Smooth muscle cell (in vitro differentiated cells): ENCODE results near the gene DCP1B. TPM values are rescaled to one million over a fixed set of nuclear protein-coding genes. Genes with fewer than 3 reads are reported as not detected.

Experiments
- DNase-seq: peaks from one replicate; lab custom pipeline; 2025; ENCODE audit not compliant: unreplicated experiment; lab: John Stamatoyannopoulos, UW
- H2AFZ ChIP-seq: fragments of 200-600 bp; sonication (generic); 2 replicates; pipeline ENCODE4 v1.6.0; 2016; ENCODE audit warnings: antibody characterized with exemption, low read depth, mild to moderate bottlenecking
- H3F3A ChIP-seq: fragments of 200-600 bp; sonication (generic); 2 replicates; pipeline ENCODE4 v1.6.0; 2017; ENCODE audit warnings: antibody characterized with exemption, low read depth
- H3K27ac ChIP-seq: fragments of 200-600 bp; sonication (generic); 2 replicates; pipeline ENCODE4 v1.5.1; 2016; ENCODE audit warnings: low read depth, mild to moderate bottlenecking
- H3K27me3 ChIP-seq: fragments of 200-600 bp; sonication (generic); 2 replicates; pipeline ENCODE4 v1.6.1; 2016; ENCODE audit warnings: low read depth, mild to moderate bottlenecking
- H3K36me3 ChIP-seq: fragments of 200-600 bp; sonication (generic); 2 replicates; pipeline ENCODE4 v1.5.1; 2016; ENCODE audit warnings: low read depth
- H3K4me1 ChIP-seq: fragments of 200-600 bp; sonication (generic); 2 replicates; pipeline ENCODE4 v1.5.1; 2016; ENCODE audit warnings: low read depth
- H3K4me2 ChIP-seq: fragments of 200-600 bp; sonication (generic); 2 replicates; pipeline ENCODE4 v1.6.0; 2016; ENCODE audit warnings: mild to moderate bottlenecking
- H3K4me3 ChIP-seq: fragments of 200-600 bp; sonication (generic); 2 replicates; pipeline ENCODE4 v1.5.1; 2016; ENCODE audit warnings: mild to moderate bottlenecking
- H3K79me2 ChIP-seq: fragments of 200-600 bp; sonication (generic); 2 replicates; pipeline ENCODE4 v1.6.0; 2016; ENCODE audit warnings: low read depth, mild to moderate bottlenecking
- H3K9ac ChIP-seq: fragments of 200-600 bp; sonication (generic); 2 replicates; pipeline ENCODE4 v1.6.0; 2016; ENCODE audit warnings: low read depth
- H3K9me3 ChIP-seq: fragments of 200-600 bp; sonication (generic); replicated peaks from 2 replicates; pipeline ENCODE4 v1.5.1; 2016; ENCODE audit warnings: low read depth
- H4K20me1 ChIP-seq: fragments of 200-600 bp; sonication (generic); 2 replicates; pipeline ENCODE4 v1.6.0; 2016; ENCODE audit warnings: low read depth
- WGBS: methylation state at CpG from one replicate; pipeline ENCODE4 v1.1.7; 2016; ENCODE audit warnings: low lambda C conversion rate; 5-methylcytosine and 5-hydroxymethylcytosine counted together
- polyA plus RNA-seq: library from polyadenylated mRNA; unstranded; fragments of >200 nt; fragmentation: Nextera tagmentation; extraction: Ambion mirVana; gene quantifications from 2 replicates; pipeline ENCODE4 v1.2.1, GENCODE V29; 2016
- total RNA-seq: library from RNA; depleted of rRNA; stranded (reverse); fragments of >200 nt; gene quantifications from 2 replicates; pipeline ENCODE4 v1.2.3, GENCODE V29; 2014
- TF ChIP-seq, protein P1 (sequence below): fragments of 200-600 bp; sonication (generic); IDR thresholded peaks from 2 replicates; pipeline ENCODE4 v1.5.1; 2017; ENCODE audit warnings: borderline replicate concordance, mild to moderate bottlenecking, antibody characterized with exemption; ENCODE audit not compliant: insufficient read depth, poor library complexity, severe bottlenecking

The DCP1B gene
- total and polyA plus RNA-seq, 2 experiments from 2014 or later, result 34.9 to 38.1 TPM

DNA sequence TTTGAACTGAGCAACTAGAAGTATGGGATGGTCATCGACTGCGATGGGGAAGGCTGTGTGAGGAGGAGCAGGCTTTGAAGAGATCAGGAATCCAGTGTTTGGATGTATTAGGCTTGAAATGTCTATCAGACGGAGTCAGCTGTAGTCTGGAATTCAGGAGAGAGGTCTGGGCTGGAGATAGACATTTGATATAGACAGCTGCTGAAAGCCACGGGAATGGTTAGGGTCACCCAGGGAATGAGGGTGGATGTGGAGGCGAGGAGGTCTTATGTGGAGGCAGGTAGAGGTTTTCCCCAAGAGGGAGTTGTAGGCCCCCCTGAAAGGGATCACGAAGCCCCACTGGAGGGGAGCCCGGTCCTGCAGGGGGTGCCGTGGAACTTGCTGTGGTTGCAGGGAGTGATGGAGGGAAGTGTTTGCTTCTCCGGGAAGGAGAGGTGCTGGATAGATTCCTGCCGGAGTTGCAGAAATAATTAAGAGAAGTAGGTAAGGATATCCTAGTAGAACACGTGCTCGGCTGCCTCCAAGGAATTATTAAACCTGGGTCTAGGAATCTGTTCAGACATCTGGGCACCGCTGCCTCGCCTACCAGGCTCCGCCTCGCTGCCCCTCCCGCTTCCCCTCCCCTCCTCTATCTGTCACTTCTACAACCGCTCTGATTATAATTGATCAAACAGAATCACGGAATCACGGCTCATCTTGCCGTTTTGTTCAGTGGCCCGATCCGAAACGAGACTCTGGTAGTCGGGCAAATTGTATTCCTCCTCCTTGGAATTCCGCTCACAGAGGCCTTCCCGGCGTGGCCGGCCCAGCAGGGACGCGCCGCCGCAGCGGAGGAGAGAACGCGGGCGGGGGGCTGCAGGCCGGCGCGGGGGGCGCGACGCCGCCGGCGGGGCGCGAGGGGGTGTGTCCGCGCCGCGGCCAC lies 47.7 kb upstream of the DCP1B start:
- no peaks in the 10 kb centered on the region for H3K36me3 ChIP-seq
- peaks cover 5% of the 10 kb centered on the region for H3K27me3 ChIP-seq
- peak overlapping the region; percentile 86 for H3K4me2 ChIP-seq
- H3K4me1 ChIP-seq, result no peaks in the 10 kb centered on the region
- peaks cover 3% of the 10 kb centered on the region for H3F3A ChIP-seq
- peaks cover 7% of the 10 kb centered on the region for H4K20me1 ChIP-seq
- H3K9ac ChIP-seq, result no peak overlapping the region
- peak overlapping the region; percentile 79 for H2AFZ ChIP-seq
- no peak for DNase-seq
- 10% methylated on average over 47 of the region's 52 CpGs for WGBS
- TF ChIP-seq, protein P1, sequence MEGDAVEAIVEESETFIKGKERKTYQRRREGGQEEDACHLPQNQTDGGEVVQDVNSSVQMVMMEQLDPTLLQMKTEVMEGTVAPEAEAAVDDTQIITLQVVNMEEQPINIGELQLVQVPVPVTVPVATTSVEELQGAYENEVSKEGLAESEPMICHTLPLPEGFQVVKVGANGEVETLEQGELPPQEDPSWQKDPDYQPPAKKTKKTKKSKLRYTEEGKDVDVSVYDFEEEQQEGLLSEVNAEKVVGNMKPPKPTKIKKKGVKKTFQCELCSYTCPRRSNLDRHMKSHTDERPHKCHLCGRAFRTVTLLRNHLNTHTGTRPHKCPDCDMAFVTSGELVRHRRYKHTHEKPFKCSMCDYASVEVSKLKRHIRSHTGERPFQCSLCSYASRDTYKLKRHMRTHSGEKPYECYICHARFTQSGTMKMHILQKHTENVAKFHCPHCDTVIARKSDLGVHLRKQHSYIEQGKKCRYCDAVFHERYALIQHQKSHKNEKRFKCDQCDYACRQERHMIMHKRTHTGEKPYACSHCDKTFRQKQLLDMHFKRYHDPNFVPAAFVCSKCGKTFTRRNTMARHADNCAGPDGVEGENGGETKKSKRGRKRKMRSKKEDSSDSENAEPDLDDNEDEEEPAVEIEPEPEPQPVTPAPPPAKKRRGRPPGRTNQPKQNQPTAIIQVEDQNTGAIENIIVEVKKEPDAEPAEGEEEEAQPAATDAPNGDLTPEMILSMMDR, result no peak
- H3K27ac ChIP-seq, result no peak overlapping the region
- no peaks in the 10 kb centered on the region for H3K79me2 ChIP-seq
- H3K9me3 ChIP-seq, result no peaks in the 10 kb centered on the region
- peak overlapping the region; percentile 53 for H3K4me3 ChIP-seq

DNA sequence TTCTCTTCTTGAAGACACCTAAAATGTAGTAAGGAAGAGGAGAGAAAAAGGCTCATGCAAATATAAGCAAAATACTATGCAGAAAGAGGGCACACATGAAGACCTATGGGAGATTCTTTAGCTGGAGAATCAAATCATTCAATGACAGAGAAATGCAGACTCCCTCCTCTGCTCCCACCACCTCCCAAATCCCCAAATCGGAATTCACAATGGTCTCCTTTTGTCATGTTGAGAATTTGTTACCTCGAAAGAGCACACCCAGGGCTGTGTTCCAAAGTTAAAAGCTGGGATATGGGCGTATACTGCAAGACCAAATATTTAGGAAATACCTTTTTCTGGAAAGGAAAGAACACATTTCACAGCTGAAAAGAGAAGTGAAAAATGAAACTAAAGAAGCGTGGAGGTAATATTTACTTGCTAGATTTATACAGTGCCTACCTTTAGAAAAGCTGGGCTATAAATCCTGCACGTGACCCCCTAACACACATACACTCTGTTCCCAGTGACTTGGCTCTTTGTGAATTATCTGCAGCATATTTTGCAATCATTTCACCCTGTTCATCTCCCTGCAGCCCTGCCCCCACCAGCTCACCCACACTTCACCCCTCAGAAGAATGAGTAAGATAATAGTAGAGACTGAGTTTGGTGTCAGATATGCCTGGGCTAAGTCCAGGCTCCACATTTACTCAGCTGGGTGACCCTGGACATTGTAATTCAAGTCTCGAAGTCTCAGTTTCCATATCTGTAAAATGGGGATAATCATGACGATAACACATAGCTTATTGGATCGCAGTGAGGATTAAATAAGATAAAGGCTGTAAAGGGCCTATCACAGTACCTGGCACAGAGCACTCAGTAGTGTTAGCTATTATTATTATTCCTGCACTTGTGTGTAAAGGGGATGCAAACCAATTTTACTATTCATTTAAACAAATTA lies 45.6 kb upstream of the DCP1B start:
- no peaks in the 10 kb centered on the region for H3K36me3 ChIP-seq
- no peaks in the 10 kb centered on the region for H3K79me2 ChIP-seq
- TF ChIP-seq, protein P1, result no peak
- no peak overlapping the region for H3K9ac ChIP-seq
- H4K20me1 ChIP-seq, result peaks cover 2% of the 10 kb centered on the region
- H3K4me1 ChIP-seq, result no peaks in the 10 kb centered on the region
- WGBS, result 80% methylated on average over 8 of the region's 8 CpGs
- peaks cover 3% of the 10 kb centered on the region for H3F3A ChIP-seq
- H3K27me3 ChIP-seq, result peaks cover 2% of the 10 kb centered on the region
- no peak overlapping the region for H3K4me2 ChIP-seq
- H3K4me3 ChIP-seq, result no peak overlapping the region
- H3K9me3 ChIP-seq, result no peaks in the 10 kb centered on the region
- no peak overlapping the region for H2AFZ ChIP-seq
- DNase-seq, result no peak
- no peak overlapping the region for H3K27ac ChIP-seq

DNA sequence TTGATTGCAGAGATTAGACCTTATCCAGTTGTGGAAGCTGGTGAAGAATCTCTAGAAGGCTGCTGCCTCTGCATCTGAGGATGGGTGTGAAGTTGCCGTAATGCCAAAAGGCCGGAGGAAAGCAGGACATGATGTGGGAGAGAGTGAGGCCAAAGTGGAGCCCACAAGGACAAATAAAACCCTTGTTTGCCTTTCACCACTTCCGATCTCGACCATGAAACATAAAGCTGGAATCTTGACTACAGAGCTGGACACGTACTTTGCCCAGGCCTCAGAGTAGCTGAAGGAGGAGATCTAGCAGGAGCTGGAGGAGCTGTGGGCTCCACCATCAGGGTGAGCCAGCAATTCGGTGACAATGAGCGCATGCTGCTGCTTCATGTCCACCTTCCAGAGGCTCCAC lies 43.5 kb upstream of the DCP1B start:
- Histone ChIP-seq H3K4me2 (no peak overlapping the region), H3K36me3 (no peaks in the 10 kb centered on the region), H3K4me1 (no peaks in the 10 kb centered on the region), H3K27ac (no peak overlapping the region), H2AFZ (no peak overlapping the region), H3K9me3 (no peaks in the 10 kb centered on the region), H3K27me3 (no peaks in the 10 kb centered on the region), H3F3A (peaks cover 3% of the 10 kb centered on the region), H3K79me2 (no peaks in the 10 kb centered on the region), H3K4me3 (no peak overlapping the region), H4K20me1 (no peaks in the 10 kb centered on the region), H3K9ac (no peak overlapping the region)
- TF ChIP-seq, protein P1, result no peak
- WGBS, result 86% methylated on average over 7 of the region's 7 CpGs
- DNase-seq, result no peak
